Esophagus squamous epithelium (tissue), 4 donors: ENCODE data around the gene MON1A.

Experiments
- CTCF ChIP-seq, 6 experiments: fragments of 450-650 bp in 4 of 6; fragments of 200-600 bp in 2 of 6; sonication (generic) in 2 of 6; IDR thresholded peaks; one replicate each; pipeline ENCODE4 v1.5.1; 2016 to 2019; ENCODE audit warnings: antibody characterized with exemption in 6 of 6, mild to moderate bottlenecking in 4 of 6, moderate library complexity in 4 of 6
- POLR2A ChIP-seq, 4 donors: fragments of 450-650 bp; IDR thresholded peaks; one replicate each; pipeline ENCODE4 v1.6.1; 2017; ENCODE audit warnings: antibody characterized with exemption in 4 of 4, mild to moderate bottlenecking in 4 of 4, moderate library complexity in 3 of 4

- TF ChIP-seq CTCF (IDR thresholded peaks at IDR 0.05) (no peak), POLR2A (IDR thresholded peaks at IDR 0.05) (no peak)
These were observed 1.1 kb downstream of the MON1A start for GRCh38 chr3:49928481-49929017.
